HUES48 (cell line): ENCODE data around the gene PBX1.

ENCODE experiments used
- H3K27ac ChIP-seq: one replicate; pipeline ENCODE4 v1.7.0; 2013; ENCODE audit warnings: low read depth, low read length, inconsistent platforms
- H3K27me3 ChIP-seq: 2 replicates; pipeline ENCODE4 v1.6.1; 2013; ENCODE audit warnings: mild to moderate bottlenecking, low read length; ENCODE audit not compliant: control insufficient read depth, insufficient read depth
- H3K36me3 ChIP-seq: 2 replicates; pipeline ENCODE4 v1.6.1; 2013; ENCODE audit warnings: low read length; ENCODE audit not compliant: control insufficient read depth, insufficient read depth
- H3K4me1 ChIP-seq: 2 replicates; pipeline ENCODE4 v1.6.1; 2013; ENCODE audit warnings: mild to moderate bottlenecking, low read length; ENCODE audit not compliant: control insufficient read depth, insufficient read depth
- H3K4me3 ChIP-seq: 2 replicates; pipeline ENCODE4 v1.5.1; 2013; ENCODE audit warnings: mild to moderate bottlenecking, low read depth, low read length
- H3K9ac ChIP-seq: 2 replicates; pipeline ENCODE4 v1.6.1; 2013; ENCODE audit warnings: mild to moderate bottlenecking, low read depth, low read length, moderate library complexity
- H3K9me3 ChIP-seq: 2 replicates; pipeline ENCODE4 v1.6.1; 2013; ENCODE audit warnings: low read length; ENCODE audit not compliant: control insufficient read depth, insufficient read depth

Gene PBX1

DNA sequence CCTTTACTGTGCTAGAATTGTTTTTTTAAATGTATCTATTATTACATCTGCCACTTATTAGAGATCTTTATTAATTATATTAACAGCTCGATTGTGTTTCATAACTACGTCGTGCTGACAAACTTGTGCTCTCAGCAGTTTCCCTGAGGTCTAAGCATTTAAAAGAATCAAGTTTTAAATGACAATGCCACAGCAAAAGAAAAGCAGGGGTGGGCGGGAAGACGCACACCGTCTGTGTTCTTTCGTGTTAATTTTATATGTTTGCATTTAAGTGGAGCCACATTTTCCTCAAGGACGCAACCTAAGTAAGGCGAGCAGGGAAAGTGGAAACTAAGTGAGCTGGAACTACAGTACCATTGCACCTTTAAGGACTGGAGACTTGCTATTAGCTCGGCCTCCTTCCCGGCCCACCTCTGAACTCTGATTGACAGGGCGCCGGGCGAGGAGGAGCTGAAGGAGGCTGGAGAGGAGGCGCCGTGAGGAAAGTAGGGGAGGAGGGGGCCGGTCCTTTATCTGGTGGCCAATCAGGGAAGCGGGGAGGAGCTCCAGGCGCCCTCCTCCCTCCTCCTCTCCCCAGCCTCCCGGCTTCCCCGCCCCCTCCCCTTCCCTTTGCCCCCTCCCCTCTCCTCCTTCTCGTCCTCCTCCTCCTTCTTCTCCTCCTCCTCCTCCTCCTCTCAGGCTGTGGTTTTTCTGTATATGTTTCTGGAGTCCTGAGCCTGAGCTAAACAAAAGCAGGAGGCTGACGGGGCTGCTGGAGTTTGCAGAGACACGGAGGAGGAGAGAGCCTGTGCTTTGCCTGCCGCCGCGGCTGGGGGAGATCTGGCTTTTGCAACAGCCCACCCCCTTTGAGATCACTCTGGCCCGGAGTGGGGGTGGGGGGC, at the start of gene PBX1:
Gene PBX1, plus strand, starts transcription at position 724 of the 881 bp plus-strand sequence.
- Histone ChIP-seq H3K4me1 (peaks cover 37% of the 10 kb centered on the region), H3K4me3 (peak within 1 kb of the TSS; percentile 100), H3K27ac (peak within 1 kb of the TSS; percentile 94), H3K36me3 (peaks cover 7% of the 10 kb centered on the region), H3K9me3 (no peaks in the 10 kb centered on the region), H3K27me3 (no peaks in the 10 kb centered on the region), H3K9ac (peak within 1 kb of the TSS; percentile 86)

DNA sequence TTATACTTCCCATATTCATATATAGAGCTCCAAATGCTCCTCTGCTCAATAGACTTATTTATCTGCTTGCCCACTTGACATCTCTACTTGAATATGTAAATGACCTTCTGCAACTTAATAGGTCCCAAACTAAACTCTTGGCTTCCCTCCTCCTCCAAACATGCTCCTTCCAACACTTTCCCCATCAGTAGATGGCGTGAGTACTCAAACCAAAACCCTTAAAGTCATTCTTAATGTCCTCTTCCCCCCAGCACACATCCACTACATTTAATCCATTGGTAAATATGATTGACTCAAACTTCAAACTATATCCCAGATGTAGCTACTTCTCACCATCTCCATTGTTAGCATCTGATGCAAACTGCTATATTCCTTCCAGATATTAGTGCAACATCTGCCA, 48.5 kb upstream of the PBX1 start:
- Histone ChIP-seq H3K9me3 (no peaks in the 10 kb centered on the region), H3K4me3 (no peak overlapping the region), H3K27ac (no peak overlapping the region), H3K27me3 (no peaks in the 10 kb centered on the region; the same call in 1 of the 2 replicates), H3K4me1 (peaks cover 13% of the 10 kb centered on the region; the same call in 1 of the 2 replicates), H3K36me3 (no peaks in the 10 kb centered on the region), H3K9ac (no peak overlapping the region)

DNA sequence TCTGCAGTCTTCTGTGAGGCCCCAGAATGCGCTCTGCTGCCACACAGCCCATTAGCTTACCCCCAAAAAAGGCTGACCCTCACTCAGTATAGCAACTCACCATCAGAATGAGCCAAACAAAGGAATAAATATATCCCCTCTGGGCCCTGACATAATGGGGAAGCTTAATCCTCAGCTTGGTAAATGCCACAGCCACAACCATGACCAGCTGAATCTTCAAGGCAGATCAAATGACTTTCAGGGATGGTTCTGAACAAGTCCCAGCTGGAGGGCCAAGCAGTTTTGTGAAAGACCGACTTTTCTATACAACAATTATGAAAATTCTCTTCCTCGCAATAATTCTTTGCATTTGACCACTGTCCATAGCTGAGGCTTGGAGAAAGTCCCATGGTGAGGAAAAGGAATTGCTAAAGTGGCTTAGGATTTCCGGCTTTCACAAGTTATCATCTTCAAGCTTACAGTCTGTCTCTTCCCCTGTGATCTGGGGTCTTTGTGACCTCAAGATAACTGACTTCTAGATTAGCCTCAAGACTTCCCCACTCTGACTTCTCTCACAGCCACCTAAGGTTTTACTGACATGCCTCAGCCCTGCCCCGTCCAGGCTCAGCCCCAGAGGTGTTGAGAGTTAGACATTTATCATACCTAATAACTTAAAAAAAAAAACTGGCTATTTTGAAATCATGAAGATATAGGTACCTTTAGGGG, 47.8 kb upstream of the PBX1 start:
- Histone ChIP-seq H3K9ac (no peak overlapping the region), H3K27ac (no peak overlapping the region), H3K4me1 (peaks cover 10% of the 10 kb centered on the region; the same call in 1 of the 2 replicates), H3K27me3 (no peaks in the 10 kb centered on the region; the same call in 1 of the 2 replicates), H3K36me3 (no peaks in the 10 kb centered on the region), H3K4me3 (no peak overlapping the region), H3K9me3 (no peaks in the 10 kb centered on the region)

DNA sequence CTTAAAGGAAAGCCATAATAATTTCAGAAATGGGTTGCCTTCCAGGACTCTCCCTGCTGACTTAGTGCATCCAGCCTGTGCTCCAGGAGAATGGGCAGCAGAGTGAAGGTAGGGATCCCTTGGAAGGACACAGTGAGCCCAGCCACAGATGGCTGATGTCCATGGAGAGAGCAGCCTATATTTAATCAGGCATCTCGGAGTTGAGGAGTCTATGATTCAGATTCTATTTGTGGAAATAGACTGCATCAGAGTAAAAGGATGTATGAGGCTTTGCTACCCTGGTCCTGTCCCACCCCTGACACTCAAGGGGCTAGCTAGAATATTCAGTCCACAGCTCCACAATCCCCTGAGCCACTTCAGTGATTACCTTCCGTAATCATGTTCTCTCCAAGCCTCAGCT, 43.8 kb upstream of the PBX1 start:
- H3K4me1 ChIP-seq: peaks cover 7% of the 10 kb centered on the region; the same call in 1 of the 2 replicates
- H3K9ac ChIP-seq: no peak overlapping the region
- H3K27ac ChIP-seq: no peak overlapping the region
- H3K4me3 ChIP-seq: no peak overlapping the region
- H3K27me3 ChIP-seq: no peaks in the 10 kb centered on the region; the same call in 1 of the 2 replicates
- H3K36me3 ChIP-seq: no peaks in the 10 kb centered on the region
- H3K9me3 ChIP-seq: no peaks in the 10 kb centered on the region

DNA sequence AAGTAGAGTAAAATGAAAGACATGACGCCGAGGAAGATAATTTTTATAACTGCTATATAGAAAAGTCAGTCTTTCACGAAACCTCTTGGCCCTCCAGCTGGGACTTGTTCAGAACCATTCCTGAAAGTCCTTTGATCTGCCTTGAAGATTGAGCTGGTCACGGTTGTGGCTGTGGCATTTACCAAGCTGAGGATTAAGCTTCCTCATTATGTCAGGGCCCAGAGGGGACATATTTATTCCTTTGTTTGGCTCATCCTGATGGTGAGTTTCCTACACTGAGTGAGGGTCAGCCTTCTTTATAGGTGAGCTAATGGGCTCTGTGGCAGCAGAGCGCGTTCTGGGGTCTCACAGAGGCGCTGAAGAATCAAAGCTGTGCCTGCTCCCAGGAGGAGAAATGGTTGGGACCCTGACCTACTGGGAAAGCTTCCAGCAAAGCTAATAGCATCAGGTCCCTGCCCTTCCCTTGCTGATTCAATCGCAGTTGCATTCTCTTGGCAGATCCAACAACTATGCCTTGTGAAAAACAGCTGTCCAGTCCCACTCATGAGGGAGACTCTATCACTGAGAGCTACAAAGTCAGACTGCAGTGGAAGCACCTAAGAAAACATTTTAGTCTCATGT, 43.2 kb upstream of the PBX1 start:
- H3K9ac ChIP-seq: no peak overlapping the region
- no peaks in the 10 kb centered on the region for H3K9me3 ChIP-seq
- 0 out of 2 replicates have a peak, but pooled peaks cover 3% of the 10 kb centered on the region for H3K4me1 ChIP-seq
- no peak overlapping the region for H3K4me3 ChIP-seq
- H3K27ac ChIP-seq: no peak overlapping the region
- no peaks in the 10 kb centered on the region; the same call in 1 of the 2 replicates for H3K27me3 ChIP-seq
- no peaks in the 10 kb centered on the region for H3K36me3 ChIP-seq

DNA sequence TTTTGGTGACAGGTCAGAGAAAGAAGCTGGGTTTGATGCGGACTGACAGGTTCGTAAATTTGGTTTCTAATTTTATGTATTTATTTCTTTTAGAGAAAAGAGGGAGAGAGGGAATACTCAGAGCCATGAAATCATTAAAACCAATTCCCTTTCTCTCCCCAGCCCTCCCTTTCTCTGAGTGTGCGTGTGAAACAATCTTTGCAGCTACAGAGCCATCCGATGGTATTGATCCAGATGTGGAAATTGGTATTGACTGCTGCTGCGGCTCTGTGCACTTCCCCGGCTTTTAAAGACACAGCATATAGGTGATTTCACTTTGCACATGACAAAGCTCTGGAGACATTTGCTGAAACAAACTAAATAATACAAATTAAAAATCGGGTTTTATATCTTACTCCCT, 42.4 kb upstream of the PBX1 start:
- H3K27ac ChIP-seq: no peak overlapping the region
- no peaks in the 10 kb centered on the region; the same call in 1 of the 2 replicates for H3K27me3 ChIP-seq
- no peak overlapping the region for H3K9ac ChIP-seq
- H3K4me1 ChIP-seq: no peaks in the 10 kb centered on the region
- H3K9me3 ChIP-seq: no peaks in the 10 kb centered on the region
- H3K4me3 ChIP-seq: no peak overlapping the region
- no peaks in the 10 kb centered on the region for H3K36me3 ChIP-seq

DNA sequence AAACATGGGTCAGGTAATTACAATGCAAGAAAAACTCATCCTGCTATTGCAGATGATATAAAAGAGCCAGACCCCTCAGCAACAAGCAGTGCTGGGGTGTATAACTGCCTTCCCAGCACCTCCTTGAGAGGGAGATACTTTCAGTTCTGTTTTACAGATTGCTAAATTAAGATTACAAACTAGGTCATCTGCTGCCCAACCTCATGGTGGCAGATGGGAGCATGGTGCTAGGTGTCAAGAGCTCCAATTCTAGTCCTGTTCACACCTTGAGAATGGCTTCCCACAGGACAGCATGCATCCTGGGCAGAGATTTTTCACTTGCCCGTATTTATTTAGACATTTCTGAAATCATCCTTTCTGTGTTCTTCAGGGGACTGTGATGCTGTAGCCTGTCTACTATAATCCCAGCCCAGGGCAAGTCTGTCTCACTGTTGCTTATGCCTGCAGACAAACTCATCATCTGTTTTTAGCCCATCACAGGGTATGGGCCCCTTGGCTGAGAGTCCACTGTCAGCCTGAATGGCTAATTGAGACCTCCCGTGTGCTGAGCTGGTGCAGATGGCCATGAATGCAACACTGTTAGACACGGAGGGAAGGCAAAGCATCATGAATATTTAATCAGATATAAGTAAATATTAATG, 40.2 kb upstream of the PBX1 start:
- Histone ChIP-seq H3K4me3 (no peak overlapping the region), H3K9me3 (no peaks in the 10 kb centered on the region), H3K27ac (no peak overlapping the region), H3K36me3 (no peaks in the 10 kb centered on the region), H3K9ac (no peak overlapping the region), H3K4me1 (no peaks in the 10 kb centered on the region), H3K27me3 (no peaks in the 10 kb centered on the region)

DNA sequence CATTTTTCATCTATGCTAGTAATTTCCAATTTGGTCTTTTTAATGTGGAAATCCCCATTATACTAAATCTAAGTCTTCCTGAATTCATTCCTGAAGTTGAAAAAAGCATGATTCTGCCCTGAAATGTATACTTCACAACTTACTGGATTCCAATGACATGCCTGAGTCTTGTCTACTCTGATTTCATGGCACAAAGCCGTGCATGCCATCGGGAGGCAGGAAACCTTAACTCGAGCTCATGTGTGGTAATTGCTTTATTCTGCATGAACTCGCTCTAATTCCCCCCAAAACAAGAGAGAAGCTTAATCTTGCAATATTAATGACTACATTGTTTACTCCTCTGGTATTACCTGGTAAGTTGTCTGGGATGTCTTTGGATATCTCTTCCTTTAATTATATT, 39.6 kb upstream of the PBX1 start:
- no peak overlapping the region for H3K4me3 ChIP-seq
- no peaks in the 10 kb centered on the region for H3K27me3 ChIP-seq
- H3K9me3 ChIP-seq: no peaks in the 10 kb centered on the region
- no peak overlapping the region for H3K9ac ChIP-seq
- no peaks in the 10 kb centered on the region for H3K36me3 ChIP-seq
- H3K27ac ChIP-seq: no peak overlapping the region
- H3K4me1 ChIP-seq: no peaks in the 10 kb centered on the region

DNA sequence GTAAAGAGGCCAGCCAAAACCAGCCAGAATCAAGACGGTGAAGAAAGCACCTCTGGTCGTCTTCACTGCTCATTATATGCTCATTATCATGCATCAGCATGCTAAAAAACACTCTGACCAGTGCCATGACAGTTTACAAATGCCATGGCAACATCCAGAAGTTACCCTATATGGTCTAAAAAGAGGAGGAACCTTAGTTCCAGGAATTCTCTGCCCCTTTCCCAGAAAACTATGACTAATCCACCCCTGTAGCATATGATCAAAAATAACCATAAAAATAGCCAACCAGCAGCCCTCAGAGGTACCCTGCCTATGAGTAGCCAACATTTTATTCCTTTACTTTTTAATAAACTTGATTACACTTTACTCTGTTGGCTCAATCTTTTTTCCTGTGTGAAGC, 34.2 kb upstream of the PBX1 start:
- H3K27ac ChIP-seq: no peak overlapping the region
- H3K9me3 ChIP-seq: peaks cover 15% of the 10 kb centered on the region
- no peaks in the 10 kb centered on the region for H3K4me1 ChIP-seq
- no peak overlapping the region for H3K4me3 ChIP-seq
- no peak overlapping the region for H3K9ac ChIP-seq
- no peaks in the 10 kb centered on the region for H3K27me3 ChIP-seq
- H3K36me3 ChIP-seq: no peaks in the 10 kb centered on the region

DNA sequence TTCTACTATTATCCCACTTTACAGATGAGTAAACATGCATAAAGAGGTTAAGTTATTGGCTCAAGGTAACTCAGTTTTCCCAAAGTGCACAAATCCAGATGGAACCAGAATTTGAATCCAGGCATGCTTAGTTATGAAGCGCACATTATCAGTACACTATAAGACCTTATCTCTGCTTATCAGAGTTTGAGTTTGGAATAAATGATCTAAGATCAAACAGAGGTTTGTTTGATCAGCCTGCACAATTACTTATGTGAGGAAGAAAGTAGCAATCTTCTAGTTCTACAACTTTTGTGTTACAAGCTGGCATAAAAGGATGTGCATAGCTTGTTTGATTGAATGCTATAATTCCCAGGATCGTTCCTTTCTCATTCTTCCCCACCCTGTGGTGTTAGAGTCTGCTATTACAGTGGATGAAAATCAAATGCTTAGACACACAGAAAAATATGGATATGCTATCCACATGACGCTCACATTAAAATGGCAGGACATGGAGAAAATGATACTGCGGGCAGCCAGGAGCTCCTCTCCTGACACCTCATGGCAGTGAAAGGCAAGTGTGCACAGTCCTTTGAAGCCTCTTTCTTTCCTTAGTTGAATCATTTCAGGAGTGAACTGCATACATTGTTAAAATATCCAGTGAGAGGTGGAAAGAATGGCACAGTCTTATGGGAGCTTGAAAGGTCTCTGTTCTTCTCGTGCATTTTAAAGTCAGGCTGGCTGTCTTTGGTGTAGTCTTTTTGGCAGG, 23.9 kb upstream of the PBX1 start:
- no peaks in the 10 kb centered on the region for H3K36me3 ChIP-seq
- no peak overlapping the region for H3K27ac ChIP-seq
- no peaks in the 10 kb centered on the region for H3K9me3 ChIP-seq
- H3K9ac ChIP-seq: no peak overlapping the region
- H3K4me1 ChIP-seq: no peaks in the 10 kb centered on the region
- H3K4me3 ChIP-seq: no peak overlapping the region
- no peaks in the 10 kb centered on the region for H3K27me3 ChIP-seq
